Spleen (tissue), 7 donors: ENCODE measurements around the gene ABCC2.

Experiments
- CTCF ChIP-seq, 11 experiments: fragments of 200-600 bp in 7 of 11; fragments of 450-650 bp in 4 of 11; sonication (generic) in 4 of 11; IDR thresholded peaks in 8 of 11; conservative IDR thresholded peaks in 3 of 11; 1 replicate in 7 of 11; 2 replicates in 4 of 11; pipeline versions ENCODE4 v1.4.0 to v1.8.0; 2016 to 2021; ENCODE audit warnings: antibody characterized with exemption in 11 of 11, inconsistent platforms in 4 of 11, mild to moderate bottlenecking in 1 of 11
- POLR2A ChIP-seq, 3 donors: fragments of 450-650 bp; IDR thresholded peaks; one replicate each; pipeline ENCODE4 v1.5.1; 2017; ENCODE audit warnings: antibody characterized with exemption in 3 of 3, mild to moderate bottlenecking in 1 of 3
- POLR2AphosphoS5 ChIP-seq, 3 donors: sonication (generic); formaldehyde crosslinking; IDR thresholded peaks; one replicate each; pipeline ENCODE4 v1.5.1; 2017; ENCODE audit warnings: antibody characterized with exemption in 3 of 3
- donor health status: DM: no; HTN: no; CAD: no; lungs with moderate emphysema.
- donor health status: DM: no; HTN: no; CAD: no.
- donor health status: DM: no; HTN: no; CAD: no.

- no peak for TF ChIP-seq CTCF (IDR thresholded peaks at IDR 0.05 in 8 of 11, conservative IDR thresholded peaks at IDR 0.05 in 3 of 11)
- no peak for TF ChIP-seq POLR2A (IDR thresholded peaks at IDR 0.05)
- no peak for TF ChIP-seq POLR2AphosphoS5 (IDR thresholded peaks at IDR 0.05)
Observed at GRCh38 chr10:99834410-99834809, 52.0 kb downstream of the ABCC2 start.
